Right lobe of liver (tissue), 6 donors: Measurements from ENCODE around the gene LRP1. TPM values are rescaled to one million over a fixed set of nuclear protein-coding genes. Genes with fewer than 3 reads are reported as not detected.
A peak's percentile ranks its signal among the peaks of the same experiment; 100 is the strongest.

ENCODE experiments used
- ATAC-seq, 4 donors: fragments of 200-7000 bp; cut with Tn5 transposase; one replicate each; pipeline ENCODE4 v1.9.1; 2020; ENCODE audit warnings: mild to moderate bottlenecking in 4 of 4, moderate library complexity in 4 of 4
- DNase-seq, 3 donors: peaks; one replicate each; pipeline ENCODE4 v3.0.0-alpha.2; 2020
- H3K27ac ChIP-seq, 3 donors: fragments of 200-600 bp; one replicate each; pipeline ENCODE4 v1.8.0; 2022
- H3K27me3 ChIP-seq, 2 donors: fragments of 200-600 bp; one replicate each; pipeline ENCODE4 v1.8.0; 2022
- H3K36me3 ChIP-seq, 4 donors: fragments of 200-600 bp; sonication (generic) in 1 of 4; one replicate each; pipeline versions ENCODE4 v1.5.1 to v1.8.0; 2017 to 2022; ENCODE audit warnings: control low read depth in 1 of 4
- H3K4me1 ChIP-seq, 4 donors: fragments of 200-600 bp; sonication (generic) in 1 of 4; one replicate each; pipeline versions ENCODE4 v1.5.1 to v1.8.0; 2017 to 2022; ENCODE audit warnings: control low read depth in 1 of 4
- H3K4me3 ChIP-seq, 3 donors: fragments of 200-600 bp; one replicate each; pipeline ENCODE4 v1.8.0; 2022
- H3K9me3 ChIP-seq, 4 donors: fragments of 200-600 bp; sonication (generic) in 1 of 4; one replicate each; pipeline versions ENCODE4 v1.5.1 to v1.8.0; 2017 to 2022; ENCODE audit warnings: control low read depth in 1 of 4
- POLR2A ChIP-seq: fragments of 450-650 bp; IDR thresholded peaks from one replicate; pipeline ENCODE4 v1.6.1; 2017; ENCODE audit warnings: antibody characterized with exemption, mild to moderate bottlenecking
- WGBS: methylation state at CpG from one replicate; pipeline ENCODE4 v1.1.6; 2018; ENCODE audit warnings: low coverage, low lambda C conversion rate; ENCODE audit not compliant: insufficient coverage; ENCODE audit errors: missing lambda C conversion rate; 5-methylcytosine and 5-hydroxymethylcytosine counted together
- intact Hi-C, 2 donors: fragments of 100-400 bp; cut with DNase I; formaldehyde crosslinking; loops; one replicate each; pipeline versions ENCODE4 v1.11.2 to v1.14.1; 2022
- total RNA-seq, 6 experiments: library from RNA; depleted of rRNA in 2 of 6; stranded (reverse); fragments of >200 nt in 2 of 6; fragmentation: NEBNext Ultra II Directional in 3 of 6; extraction: Animal tissue kit (Norgen Biotek cat#: 25700) in 3 of 6; gene quantifications; one replicate each; pipeline versions ENCODE4 v1.1.0 to v1.2.4, GENCODE V29; 2016 to 2023
- TF ChIP-seq, protein P1 (sequence below), 4 donors: fragments of 200-600 bp in 3 of 4; fragments of 450-650 bp in 1 of 4; IDR thresholded peaks; one replicate each; pipeline versions ENCODE4 v1.5.1 to v1.8.0; 2016 to 2022; ENCODE audit warnings: antibody characterized with exemption in 4 of 4, mild to moderate bottlenecking in 2 of 4
- donor health status: DM: no; HTN: yes; CAD: no.
- donor health status: DM: no; HTN: no; CAD: no.
- donor health status: DM: no; HTN: no; CAD: no.
- donor health status: DM: no; HTN: yes; CAD: no.
- donor health status: DM: no; HTN: yes; CAD: no.

LRP1 gene
- total RNA-seq, 6 experiments from 2014 or later, result 268 to 387 (median 301) TPM

DNA sequence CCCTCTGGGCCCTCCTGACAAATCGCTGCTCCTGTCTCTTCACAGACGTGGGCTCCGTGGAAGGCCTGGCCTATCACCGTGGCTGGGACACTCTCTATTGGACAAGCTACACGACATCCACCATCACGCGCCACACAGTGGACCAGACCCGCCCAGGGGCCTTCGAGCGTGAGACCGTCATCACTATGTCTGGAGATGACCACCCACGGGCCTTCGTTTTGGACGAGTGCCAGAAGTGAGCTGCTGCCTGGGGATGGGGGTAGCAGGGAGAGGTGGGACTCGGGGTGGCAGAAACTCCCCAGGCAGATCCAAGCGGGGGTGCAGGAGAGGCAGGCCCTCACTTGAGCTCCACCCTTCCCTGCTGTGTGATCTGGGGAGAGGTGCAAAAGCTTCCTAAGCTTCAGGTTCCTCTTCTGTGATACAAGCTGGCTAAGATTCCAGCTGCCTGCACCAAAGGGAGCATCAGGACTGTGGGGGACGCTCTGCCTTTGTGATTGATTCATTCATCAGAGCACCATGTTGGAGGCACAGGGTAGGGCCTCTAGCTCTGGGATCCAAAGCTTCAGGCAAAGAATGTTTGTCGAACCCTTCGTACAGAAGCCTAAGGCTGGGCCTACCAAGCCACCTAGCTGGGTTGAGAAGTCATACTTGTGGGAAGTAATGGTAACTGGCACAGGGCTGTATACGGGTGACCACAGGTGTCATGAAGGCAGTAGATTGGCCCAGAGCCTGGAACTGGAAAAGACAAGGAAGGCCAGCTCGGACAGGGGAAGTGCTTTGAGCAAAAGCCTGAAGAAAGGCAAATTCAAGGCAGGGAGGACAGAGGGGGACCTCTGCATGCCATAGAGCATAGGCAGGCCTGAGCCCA is 59.2 kb downstream of the LRP1 start:
- no peaks in the 10 kb centered on the region for H3K27me3 ChIP-seq
- ATAC-seq, result no peak
- TF ChIP-seq POLR2A, result no peak
- TF ChIP-seq, protein P1, sequence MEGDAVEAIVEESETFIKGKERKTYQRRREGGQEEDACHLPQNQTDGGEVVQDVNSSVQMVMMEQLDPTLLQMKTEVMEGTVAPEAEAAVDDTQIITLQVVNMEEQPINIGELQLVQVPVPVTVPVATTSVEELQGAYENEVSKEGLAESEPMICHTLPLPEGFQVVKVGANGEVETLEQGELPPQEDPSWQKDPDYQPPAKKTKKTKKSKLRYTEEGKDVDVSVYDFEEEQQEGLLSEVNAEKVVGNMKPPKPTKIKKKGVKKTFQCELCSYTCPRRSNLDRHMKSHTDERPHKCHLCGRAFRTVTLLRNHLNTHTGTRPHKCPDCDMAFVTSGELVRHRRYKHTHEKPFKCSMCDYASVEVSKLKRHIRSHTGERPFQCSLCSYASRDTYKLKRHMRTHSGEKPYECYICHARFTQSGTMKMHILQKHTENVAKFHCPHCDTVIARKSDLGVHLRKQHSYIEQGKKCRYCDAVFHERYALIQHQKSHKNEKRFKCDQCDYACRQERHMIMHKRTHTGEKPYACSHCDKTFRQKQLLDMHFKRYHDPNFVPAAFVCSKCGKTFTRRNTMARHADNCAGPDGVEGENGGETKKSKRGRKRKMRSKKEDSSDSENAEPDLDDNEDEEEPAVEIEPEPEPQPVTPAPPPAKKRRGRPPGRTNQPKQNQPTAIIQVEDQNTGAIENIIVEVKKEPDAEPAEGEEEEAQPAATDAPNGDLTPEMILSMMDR (IDR thresholded peaks at IDR 0.05), result no peak
- no peak for DNase-seq
- intact Hi-C loops, result no loop called here
- H3K4me1 ChIP-seq, result no peaks in the 10 kb centered on the region
- H3K4me3 ChIP-seq, result no peak overlapping the region
- WGBS, result 47% methylated on average over 7 of the region's 21 CpGs
- H3K9me3 ChIP-seq, result no peaks in the 10 kb centered on the region
- H3K27ac ChIP-seq, result no peak overlapping the region
- H3K36me3 ChIP-seq, result peaks cover 10 to 91% (median 60%) of the 10 kb centered on the region in 4 donors

DNA sequence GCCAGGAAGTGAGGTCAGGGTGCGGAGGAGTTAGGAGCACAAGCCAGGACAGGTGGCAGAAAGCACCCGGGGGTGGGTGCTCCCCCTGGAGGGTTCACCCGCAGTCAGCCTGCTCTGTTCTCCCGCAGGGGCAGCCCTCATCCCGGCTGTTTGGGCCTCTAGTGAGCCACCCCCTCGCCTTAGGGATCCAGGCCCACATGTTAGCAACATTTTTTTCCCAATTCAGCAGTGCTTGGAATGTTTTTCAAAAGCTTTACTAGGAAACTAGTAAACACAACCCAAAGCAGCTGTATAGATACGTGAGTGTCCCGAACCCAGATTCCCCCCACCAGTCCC is 59.8 kb downstream of the LRP1 start:
- 100% methylated on average over 1 of the region's 8 CpGs for WGBS
- intact Hi-C loops, result no loop called here
- ATAC-seq, result no peak
- Histone ChIP-seq H3K9me3 (no peaks in the 10 kb centered on the region), H3K36me3 (peaks cover 14 to 94% (median 63%) of the 10 kb centered on the region in 4 donors), H3K27ac (no peak overlapping the region), H3K4me3 (no peak overlapping the region), H3K27me3 (no peaks in the 10 kb centered on the region), H3K4me1 (no peaks in the 10 kb centered on the region)
- DNase-seq, result no peak
- TF ChIP-seq POLR2A, result no peak
- TF ChIP-seq, protein P1 (IDR thresholded peaks at IDR 0.05), result no peak

DNA sequence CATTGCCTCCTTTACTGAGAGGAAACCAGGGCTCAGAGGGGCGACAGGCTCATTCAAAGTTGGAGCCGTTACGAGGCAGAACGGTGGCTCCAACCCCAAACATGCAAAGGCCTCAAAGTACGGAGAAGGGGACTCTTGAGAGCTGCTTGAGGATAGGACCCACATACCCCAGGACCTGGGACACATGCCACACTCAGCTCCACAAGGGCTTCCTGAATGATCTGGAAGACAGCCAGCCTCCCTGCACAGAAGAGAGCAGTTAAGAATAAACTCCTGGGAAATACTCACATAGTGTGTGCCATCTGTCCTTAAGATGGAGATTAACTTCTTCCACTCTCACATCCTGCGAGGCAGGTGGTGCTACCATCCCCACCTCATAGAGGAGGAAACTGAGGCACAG is 61.8 kb downstream of the LRP1 start:
- DNase-seq (no peak), ATAC-seq (peak in 3 of 4 donors; percentile 12 to 17 (median 13))
- Histone ChIP-seq H3K4me3 (no peak overlapping the region), H3K27ac (no peak overlapping the region), H3K36me3 (peaks cover 19 to 94% (median 65%) of the 10 kb centered on the region in 4 donors), H3K4me1 (no peaks in the 10 kb centered on the region), H3K9me3 (no peaks in the 10 kb centered on the region), H3K27me3 (no peaks in the 10 kb centered on the region)
- WGBS, result no CpG with 5 or more reads among the region's 6 CpGs
- intact Hi-C loops, result no loop called here
- TF ChIP-seq, protein P1 (IDR thresholded peaks at IDR 0.05), result no peak
- no peak for TF ChIP-seq POLR2A

DNA sequence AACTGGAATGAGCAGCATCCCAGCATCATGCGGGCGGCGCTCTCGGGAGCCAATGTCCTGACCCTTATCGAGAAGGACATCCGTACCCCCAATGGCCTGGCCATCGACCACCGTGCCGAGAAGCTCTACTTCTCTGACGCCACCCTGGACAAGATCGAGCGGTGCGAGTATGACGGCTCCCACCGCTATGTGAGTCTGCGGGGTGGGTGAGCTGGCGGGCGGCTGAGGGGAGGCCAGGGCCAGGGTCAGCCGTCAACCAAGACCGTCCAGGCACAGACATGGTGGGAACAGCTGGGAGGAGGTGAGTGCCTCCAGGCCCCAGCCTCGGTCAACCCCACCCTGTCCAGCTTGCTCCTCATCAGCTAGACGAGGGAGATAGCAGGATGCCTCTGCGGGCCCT is 62.5 kb downstream of the LRP1 start:
- ATAC-seq, result peak in 1 of 4 donors; percentile 3

More for the DNA sequence above, 62.5 kb downstream of the LRP1 start:
- 91% methylated on average over 7 of the region's 23 CpGs for WGBS
- intact Hi-C loops, result no loop called here
- TF ChIP-seq, protein P1 (IDR thresholded peaks at IDR 0.05), result no peak
- TF ChIP-seq POLR2A, result no peak
- Histone ChIP-seq H3K4me3 (no peak overlapping the region), H3K9me3 (no peaks in the 10 kb centered on the region), H3K27ac (no peak overlapping the region), H3K36me3 (peaks cover 19 to 94% (median 68%) of the 10 kb centered on the region in 4 donors), H3K4me1 (no peaks in the 10 kb centered on the region), H3K27me3 (no peaks in the 10 kb centered on the region)
- no peak for DNase-seq
